ENCODE results near the gene RASGRP2.

RASGRP2 gene

DNA sequence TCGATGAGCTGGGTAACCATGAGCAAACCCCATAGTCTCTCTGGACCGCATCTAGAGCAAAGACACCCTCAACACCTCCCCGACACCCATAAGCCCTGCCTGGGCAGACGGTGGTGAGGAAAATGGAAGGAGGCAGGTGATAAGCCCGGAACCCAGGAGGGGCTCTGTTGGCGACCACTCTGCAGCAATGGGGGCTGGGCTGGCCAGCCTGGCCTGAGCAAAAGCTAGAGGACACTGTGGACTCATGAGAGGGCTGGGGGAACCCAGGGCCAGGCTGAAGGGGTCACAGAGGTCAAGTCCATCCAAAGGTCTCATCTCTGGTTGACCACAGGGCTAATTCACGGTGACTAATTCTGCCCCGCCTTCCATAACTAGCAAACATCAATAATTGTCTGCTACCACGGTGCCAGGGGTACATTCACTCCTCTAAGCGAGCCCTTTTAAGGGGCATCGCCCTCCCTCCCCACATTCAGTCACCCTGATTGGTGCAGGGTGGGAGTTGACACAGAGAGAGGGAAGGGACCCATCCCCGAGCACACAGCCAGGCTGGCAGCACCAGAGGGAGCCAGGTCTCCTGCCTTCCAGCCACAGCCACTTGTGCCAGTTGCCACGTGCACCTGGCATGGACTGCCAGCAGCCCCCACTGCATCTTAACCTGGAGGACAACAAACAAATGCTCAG lies 11.9 kb upstream of the RASGRP2 start:
- DNase-seq (ENCODE audit: low read depth), result no peak

DNA sequence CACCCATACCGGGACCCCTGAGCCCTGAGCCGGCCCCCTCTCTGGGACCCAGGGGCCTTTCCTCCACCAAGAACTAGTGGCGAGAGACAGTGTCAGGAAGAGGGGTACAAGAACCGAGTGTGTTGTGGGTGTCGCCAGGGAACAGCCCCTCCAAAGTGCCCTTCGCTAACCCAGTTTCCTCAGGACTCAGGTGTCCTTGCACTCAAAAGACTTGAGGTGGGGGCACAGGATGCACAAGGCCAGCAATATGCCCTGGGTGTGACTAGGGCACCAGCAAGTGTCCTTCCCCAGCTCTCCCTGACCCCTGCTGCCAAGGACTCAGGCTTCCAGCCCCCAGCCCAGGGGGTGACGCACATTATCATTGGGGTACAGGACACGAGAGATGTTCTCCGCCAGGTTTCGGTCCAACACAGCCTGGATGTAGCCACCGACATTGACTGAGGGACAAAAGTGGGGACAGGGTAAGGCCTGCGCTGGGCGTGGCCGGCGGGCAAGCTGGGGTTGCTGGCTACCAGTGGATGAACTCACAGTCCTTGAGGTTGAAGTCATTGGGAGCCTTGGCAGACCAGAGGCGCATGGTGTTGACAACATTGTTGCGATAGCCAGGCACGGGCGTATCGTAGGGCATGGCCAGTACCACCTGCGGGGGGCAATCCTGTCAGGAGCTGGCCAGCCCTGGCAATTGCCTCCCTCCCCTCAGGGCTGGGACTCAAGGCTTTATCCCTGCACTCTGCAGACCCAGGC lies 11.1 kb upstream of the RASGRP2 start:
- DNase-seq (ENCODE audit: low read depth), result no peak

DNA sequence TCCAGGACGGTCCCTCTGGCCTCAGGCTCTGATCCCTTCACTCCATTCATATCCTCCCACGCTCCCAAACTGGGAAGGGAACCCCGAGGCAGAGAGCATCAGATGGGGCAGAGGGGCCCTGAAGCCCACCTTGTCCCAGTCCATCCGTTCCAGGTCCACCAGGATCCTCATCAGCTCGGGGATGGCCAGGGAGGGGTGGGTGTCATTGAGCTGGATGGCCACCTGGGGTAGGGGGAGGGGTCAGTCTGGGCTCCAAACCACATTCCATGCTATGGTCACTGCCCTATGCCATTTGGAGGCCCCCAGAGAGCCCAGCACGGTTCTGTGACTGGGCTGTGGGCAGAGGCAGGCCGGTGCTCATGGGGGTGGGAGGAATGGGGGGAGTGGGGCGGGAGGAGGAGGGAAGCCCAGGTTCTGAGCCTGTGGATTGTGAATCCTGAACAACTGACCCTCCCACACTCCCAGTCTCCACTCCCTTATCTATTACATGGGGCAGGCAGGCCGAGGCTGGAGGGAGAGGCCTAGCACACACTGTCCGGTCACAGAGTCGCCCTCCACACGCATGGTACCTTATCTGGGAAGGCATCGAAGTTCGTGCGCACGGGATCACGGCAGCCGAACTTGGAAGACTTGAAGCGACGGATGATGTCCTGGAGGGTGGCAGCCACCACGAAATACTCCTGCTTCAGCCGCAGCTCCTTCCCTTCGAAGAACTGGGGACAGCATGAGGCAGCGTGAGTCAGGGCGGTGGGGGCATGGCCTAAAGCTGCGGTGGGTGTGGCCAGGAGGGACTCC lies 10.4 kb upstream of the RASGRP2 start:
- DNase-seq (ENCODE audit: low read depth), result no peak

DNA sequence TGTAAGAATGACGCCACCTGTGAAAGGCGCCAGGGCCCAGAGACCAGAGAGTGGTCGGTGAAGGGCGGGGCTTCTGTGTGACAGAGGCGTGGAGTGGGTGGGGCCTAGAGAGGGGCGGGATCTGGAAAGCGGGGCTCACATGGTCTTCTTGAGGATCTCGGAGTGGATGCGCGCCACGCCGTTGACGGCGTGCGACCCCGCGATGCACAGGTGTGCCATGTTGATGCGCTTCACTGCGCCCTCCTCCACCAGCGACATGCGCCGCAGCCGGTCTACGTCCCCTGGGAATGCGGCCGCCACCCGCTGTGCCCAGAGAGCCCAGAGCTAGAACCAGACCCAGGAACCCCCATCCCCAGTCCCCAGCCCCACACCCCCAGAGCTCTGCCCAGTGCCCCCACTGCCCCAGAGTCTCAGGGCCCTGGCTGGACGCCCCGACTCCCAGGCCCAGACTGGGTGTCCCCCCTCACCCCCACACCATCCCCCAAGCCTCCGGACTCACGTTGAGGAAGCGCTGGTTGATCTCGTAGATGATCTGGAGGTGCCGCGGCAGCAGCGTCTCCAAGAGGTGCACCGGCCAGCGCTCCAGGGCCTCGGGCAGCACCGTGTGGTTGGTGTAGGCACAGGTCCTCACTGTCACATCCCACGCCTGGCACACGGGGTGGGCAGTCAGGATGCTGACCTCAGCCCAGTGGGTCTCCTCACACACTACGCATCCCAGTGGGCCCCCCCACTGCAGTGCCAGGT lies 9.6 kb upstream of the RASGRP2 start:
- no peak for DNase-seq (ENCODE audit: low read depth)

DNA sequence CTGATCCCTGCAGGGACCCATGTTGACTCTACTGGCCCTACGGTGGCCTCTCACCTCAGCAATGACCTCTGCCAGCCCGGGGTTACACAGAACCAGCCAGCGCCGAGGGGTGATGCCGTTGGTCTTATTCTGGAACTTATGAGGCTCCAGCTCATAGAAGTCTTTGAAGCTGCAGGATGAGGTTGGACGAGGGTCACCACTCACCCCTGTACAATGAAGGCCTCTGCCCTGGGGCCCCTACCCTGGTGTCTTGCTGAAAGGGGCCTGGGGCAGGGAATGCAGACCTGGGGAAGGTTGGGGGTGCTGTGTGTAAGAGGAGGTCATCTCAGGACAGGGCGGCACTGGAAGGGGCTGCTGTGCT lies 9.1 kb upstream of the RASGRP2 start:
- DNase-seq (ENCODE audit: low read depth), result no peak

DNA sequence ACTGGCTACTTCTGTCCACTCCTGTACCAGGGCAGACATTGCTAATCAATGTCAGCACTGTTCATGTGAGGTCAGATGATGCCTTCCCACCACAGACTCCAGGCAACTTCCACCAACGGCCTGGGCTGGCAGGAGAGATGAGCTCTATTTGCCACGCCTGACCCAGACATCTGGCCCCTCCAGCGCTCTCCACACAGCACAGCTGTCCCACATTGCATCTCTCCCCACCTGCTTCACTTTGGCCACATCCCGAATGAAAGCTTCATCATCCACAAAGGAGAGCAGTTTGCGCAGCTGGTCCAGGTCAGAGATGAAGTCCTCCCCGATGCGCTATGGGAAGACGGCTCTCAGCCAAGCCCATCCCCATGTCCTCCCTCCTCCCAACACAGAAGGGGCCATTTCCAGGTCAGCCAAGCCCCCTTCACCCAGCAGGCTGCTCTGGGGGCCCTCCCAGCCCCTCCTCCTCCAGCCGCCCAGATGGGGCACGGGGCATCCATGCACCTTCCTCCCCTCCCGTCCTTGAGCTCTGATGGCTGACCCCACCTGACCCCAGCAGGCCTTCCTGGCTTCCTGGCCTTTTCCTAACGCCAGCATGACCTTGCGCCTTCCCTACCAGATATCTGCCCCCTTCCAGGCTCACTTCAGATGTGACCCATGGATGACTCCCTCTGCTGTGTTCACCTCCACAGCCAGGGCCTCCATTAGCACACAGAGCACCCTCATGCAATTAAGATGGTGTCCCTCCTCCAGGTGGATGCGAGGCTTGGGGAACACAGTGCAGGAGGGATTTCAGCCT lies 8.4 kb upstream of the RASGRP2 start:
- DNase-seq (ENCODE audit: low read depth), result no peak

DNA sequence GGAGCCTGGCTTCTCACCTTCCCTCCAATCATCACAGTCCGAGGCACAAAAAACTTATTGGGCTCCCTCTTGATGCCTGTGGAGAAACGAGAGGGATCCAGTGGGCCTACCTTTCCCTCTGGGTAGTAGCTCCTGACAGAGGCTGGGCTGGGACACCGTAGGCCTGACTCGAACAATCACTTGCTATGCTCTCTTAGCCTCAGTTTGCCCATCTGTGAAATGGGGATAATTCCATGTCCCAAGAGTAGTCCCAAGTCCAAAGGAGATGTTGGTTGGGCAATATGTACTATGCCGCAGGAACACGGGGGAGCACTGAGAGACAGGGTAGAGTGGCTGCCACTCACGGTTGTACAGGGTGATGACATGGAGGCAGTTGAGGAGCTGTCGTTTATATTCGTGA lies 7.6 kb upstream of the RASGRP2 start:
- DNase-seq (ENCODE audit: low read depth), result no peak

DNA sequence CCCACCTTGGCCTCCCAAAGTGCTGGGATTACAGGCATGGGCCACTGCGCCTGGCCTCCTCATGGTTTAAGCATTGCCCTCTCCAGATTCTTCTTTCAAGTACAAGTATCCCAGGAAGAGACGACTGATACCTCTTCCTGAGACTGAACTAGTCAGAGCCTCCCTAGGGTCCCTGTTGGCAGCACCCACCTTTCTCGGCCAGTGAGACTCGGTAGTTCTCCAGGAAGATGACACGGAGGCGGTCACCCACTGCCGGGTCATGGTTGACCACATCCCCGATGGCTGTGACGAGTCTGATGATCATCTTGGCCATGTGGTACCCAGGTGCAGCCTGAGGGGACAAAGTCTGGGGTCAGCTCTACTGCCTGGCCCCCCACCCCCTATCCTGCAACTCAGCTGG lies 7.2 kb upstream of the RASGRP2 start:
- DNase-seq (ENCODE audit: low read depth), result no peak

DNA sequence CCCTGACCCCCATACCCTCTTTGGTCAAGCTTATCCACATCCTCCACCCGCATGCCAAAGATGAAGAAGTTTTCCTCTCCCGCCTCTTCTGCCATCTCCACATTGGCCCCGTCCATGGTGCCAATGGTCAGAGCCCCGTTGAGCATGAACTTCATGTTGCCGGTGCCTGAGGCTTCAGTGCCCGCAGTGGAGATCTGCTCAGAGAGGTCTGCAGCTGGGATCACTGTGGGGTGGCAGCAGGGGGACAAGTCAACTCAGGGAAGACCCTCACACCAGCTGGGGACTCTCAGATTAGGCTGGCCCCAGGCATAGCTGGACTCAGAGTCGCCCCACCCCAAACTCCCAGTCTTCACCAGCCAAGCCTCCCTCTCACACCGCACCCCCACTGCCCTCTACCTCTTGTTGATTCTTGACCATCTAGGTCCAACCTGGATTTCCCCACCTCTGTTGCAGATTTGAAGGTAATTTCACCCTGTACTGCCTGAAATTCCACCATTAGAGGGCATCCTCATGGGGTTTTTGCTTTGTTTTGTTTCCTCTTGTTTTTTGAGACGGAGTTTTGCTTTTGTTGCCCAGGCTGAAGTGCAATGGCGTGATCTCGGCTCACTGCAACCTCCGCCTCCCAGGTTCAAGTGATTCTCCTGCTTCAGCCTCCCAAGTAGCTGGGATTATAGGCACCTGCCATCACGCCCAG lies 6.6 kb upstream of the RASGRP2 start:
- no peak for DNase-seq (ENCODE audit: low read depth)

DNA sequence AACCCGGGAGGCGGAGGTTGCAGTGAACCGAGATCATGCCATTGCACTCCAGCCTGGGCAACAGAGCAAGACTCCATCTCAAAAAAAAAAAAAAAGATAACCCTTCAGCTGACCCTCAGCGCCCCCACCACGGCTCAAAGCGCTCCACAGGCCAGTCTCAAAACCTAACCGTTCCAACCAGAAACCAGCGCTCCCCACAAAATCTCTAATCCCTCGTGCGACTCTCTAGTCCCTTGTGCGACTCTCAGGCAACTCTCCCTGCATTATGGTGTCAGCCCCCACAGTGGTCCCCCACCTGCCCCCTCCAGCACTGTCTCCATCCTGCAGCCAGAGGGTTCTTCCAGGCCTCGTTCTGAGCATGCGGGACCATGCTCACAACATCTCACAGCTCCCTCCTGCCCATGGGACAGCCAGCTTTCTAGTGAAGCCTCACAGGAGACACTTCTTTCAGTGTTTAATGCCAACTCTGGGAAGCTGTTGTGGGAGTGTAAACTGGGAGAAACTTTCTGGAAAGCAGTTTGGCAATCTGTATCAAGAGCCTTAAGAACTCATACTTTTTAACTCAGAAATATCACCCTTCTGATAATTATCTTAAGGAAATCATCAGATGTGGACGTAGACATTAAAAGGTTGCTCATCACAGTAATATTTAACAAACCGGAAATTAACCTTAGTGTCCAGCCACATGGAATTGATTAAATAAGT lies 4.2 kb upstream of the RASGRP2 start:
- DNase-seq (ENCODE audit: low read depth), result peak; percentile 92

DNA sequence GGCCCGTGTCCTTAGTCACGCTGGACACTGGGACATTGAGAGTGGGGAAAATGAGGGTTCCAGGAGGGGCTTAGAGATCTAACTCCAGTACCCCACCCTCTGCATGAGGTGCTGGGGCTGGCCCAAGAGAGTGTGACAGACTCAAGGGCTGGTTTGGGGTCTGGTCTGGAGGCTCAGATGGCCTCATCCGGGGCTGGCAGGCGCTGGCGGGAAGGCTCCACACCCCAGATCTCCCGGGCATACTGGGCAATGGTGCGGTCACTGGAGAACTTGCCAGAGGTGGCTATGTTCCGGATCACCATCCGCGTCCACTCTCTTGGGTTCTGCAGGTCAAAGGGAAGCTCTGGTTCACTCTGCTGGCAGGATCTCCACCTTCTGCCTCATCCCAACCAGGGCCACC lies 2.5 kb upstream of the RASGRP2 start:
- no peak for DNase-seq (ENCODE audit: low read depth)

DNA sequence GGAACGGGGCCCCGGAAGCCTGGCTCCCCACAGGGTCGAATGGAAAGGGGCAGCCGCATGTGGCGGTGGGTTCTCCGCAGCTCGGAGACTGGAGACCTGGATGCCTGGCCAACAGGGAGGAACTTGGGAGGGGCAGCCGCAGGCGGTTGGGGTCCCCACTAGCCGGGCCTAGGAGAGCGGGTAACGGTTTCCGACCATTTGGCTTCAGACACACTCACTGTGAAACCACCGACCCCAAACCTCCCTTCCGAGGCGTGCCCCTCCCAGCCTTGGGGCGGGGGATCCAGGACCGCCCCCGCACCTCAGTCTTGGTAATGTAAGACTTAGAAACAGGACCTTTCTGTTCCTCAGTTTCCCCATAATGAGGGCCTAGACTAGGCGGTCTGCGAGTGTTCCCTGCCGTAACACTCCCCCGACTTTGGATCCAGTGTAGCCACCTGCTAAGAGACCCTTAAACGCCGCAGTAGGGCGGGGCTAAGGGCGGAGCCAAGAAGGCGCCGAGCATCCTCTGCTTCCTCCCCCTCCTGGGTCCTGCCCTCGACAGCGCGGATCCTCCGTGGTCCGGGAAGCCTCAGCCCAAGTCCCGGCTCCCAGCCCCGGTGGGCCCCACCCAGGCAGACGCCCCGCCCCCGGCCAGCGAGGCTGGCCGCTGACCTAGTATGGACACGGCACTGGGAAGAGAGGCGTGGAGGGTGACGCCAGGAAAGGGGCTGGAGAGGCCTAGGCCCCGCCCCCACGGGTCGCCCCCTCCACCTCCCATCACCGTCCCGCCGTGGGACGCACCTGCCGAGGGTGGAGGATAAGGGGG lies 1.8 kb upstream of the RASGRP2 start:
- DNase-seq (ENCODE audit: low read depth), result peak; percentile 66

DNA sequence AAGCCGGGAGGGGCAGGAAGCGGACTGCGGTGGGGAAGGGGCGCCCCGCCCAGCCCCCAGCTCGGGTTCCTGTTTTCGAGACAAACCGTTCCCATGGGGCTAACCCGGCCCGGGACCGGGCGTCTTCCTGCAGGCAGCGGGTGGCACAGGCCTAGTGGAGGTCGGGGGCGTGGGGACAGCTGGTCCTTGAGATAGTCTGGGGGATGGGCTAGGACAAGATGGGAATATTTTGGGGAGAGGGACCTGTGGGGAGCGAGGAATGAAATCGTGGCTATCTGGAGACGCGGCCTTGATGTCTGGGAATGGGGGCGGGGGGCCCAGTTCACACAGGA lies 1.2 kb upstream of the RASGRP2 start:
- no peak for DNase-seq (ENCODE audit: low read depth)

DNA sequence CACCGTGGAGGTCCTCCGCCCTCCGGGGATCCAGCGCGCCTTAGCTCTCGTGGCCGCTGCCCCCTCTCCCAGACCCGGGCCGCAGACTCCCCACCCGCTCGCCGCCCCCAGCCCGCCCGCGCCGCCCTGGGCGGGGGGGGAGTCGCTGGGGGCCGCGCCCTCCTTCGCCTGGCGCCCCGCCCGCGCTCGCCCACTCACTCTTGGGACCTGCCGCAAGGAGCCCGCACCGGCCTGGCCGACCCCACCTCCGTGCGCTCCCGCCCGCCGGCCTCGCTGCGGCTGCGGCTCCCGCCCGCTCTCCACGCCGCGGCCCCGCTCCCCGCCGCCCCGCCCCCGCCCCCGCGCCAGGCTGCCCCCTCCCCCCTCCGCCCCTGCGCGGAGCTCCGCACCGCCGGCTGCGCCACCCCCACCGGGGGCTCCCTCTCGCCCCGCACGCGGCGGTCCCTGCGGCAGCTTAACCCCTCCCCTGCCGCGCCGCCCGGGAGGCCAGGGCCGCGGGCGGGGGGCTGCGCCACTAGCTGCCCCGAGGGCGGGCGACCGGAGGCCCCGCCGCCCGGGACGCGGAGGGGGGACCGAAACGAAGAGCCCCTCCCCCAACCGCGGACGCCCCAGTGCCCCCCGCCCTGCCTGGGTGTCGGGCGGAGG lies 724 bp upstream of the RASGRP2 start:
- no peak for DNase-seq (ENCODE audit: low read depth)

DNA sequence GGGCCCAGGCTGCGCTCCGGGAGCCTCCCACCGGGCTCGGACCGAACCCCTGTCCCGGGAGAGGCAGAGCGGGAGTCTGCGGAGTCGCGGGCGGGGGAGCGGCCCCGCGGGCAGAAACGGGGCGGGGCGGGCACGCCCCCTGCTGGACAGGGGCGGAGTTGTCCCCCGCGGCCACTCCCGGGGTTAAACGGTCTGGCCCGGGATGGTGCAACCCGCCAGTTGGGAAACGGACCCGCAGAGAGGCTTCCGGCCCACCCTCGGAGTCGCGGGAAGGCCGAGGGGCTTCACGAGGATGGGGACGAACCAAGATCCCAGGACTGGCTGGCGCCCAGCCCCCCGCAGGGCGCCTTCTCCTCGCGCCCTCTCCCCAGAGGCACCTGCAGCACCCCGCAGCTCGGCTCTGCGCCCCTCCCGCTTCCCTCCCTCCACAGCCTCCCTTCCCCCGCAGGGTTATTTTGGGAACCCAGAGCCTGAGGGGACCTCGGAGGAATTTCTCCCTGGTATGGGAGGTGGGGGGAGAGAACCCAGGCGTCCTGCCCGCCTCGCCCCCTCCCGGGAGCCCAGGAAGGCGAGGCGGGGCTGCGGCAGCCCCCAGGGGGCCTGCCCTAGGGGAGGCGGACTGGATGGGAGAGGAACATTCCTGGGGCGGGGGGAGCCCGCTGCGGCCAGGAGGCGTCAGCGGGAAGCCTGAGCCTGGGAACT lies 902 bp downstream of the RASGRP2 start:
- DNase-seq (ENCODE audit: low read depth), result peak; percentile 52

DNA sequence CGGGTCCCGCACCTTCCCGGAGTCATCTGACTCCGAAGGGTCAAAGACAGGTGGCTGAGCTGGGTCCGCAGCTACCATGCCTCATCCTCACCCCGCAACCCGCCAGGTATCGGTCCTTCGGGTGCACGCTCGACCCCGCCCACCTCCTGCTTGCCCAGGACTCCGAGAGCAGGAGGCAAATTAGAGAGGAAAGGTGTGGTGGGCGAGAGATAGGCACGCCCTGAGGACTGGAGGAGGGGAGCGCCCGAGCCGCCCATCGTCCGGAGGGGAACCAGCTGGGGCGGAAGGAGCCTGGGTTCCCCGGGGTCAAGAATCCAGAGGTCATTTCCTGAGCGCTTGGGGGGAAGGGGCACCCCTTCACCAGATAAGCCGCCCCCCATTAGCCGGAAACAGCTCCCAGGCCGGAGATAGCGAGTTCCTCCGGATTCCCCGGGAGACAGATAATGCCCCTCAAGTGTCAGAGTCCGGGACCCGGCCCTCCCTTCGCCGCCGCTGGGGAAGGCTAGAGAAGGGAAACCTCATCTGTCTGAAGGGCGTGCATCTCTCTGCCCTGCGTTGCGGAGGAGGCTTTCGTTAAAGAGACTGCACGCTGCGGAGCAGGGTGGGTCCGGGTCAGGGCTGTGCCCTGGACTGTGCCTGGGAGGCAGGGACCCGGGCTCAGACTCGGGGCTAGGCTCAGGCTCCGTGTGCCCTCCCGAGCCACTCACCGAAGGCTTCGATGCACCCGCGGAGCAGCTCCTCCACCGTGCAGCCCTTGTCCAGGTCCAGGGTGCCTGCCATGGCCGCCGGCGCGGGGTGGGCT lies 1.7 kb downstream of the RASGRP2 start:
- no peak for DNase-seq (ENCODE audit: low read depth)

DNA sequence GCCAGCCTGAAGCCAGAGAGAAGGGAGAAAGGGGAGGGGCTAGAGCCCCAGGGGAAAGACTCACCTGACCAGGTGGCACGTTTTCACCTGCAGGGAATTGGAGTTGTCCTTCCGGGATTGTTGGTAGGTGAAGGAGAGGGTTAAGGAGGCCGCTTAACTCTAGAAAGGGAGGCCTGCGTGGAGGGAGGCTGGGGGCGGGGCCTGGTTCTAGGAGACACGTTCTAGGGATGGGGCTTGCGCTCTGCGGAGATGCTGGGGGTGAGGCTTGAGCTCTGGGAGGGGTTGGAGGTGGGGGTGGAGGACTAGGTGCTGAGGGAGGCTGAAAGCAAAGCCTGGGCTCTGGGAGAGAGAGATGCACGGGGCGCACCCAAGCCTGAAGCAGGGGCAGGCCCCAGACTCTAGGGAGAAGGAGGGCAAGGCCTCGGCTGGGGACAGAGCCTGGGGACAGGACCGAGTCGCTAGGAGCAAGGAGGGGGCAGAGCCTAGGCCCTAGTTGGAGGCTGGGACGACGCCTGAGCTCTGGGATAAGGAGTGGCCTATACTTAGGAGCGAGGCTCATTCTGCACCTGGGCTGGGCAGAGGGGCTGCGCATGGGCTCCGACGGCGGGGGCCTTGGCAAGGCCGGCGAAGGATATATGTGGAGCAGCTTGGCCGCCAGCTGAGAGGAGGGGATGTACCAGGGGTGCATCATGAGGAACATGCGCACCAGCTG lies 2.4 kb downstream of the RASGRP2 start:
- DNase-seq (ENCODE audit: low read depth), result no peak

All from EH (cell line).